NCI-H2196 treated with DMSO at 0.1 percent for 48 hours (cell line): ENCODE measurements around the gene PLBD2.

Source experiments
- DNase-seq: peaks from one replicate; lab custom pipeline; 2025; ENCODE audit not compliant: unreplicated experiment; lab: John Stamatoyannopoulos, UW

The PLBD2 gene

GRCh38 chr12:113369391-113369985 is 11.1 kb downstream of the PLBD2 start:
- DNase-seq: no peak

GRCh38 chr12:113370923-113371682 is 12.7 kb downstream of the PLBD2 start:
- DNase-seq: no peak

- DNase-seq: no peak
Measured at GRCh38 chr12:113371808-113372207, 13.4 kb downstream of the PLBD2 start.

- no peak for DNase-seq
Measured at GRCh38 chr12:113372371-113372770, 14.0 kb downstream of the PLBD2 start.

DNA sequence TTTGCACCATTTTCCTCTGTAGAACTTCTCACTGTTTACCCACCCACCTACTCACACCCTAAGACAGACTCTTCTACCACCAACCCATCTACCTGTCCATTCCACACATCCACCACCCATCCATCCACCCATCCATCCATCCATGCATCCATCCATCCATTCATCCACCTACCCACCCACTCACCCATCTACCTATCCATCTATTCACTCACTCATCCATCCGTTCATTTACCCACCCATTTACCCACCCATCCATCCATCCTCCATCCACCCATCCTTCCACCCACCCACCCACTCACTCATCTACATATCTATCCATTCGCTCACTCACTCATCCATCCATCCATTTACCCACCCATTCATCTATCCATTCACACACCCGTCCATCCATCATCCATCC is 15.1 kb downstream of the PLBD2 start:
- no peak for DNase-seq

DNA sequence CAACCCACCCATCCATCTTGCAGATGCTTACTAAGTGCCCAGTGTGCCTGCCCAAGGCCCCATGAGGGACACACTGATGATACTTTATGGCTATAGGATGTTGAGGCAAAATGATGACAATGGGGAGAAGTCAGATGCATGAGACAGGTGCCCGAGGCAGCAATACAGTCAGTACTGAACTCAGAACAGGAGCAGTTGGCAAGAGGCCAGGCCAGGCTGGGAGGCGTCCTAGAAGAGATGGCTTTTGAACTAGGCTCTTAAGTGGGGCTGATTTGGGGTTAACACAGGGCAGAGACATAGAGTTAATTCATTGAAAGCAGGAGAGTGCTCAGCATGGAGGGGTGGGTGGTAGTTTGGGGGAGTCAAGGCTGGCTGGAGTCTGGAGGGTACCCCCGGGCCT is 15.6 kb downstream of the PLBD2 start:
- DNase-seq: no peak

GRCh38 chr12:113374823-113375428 is 16.5 kb downstream of the PLBD2 start:
- no peak for DNase-seq

DNA sequence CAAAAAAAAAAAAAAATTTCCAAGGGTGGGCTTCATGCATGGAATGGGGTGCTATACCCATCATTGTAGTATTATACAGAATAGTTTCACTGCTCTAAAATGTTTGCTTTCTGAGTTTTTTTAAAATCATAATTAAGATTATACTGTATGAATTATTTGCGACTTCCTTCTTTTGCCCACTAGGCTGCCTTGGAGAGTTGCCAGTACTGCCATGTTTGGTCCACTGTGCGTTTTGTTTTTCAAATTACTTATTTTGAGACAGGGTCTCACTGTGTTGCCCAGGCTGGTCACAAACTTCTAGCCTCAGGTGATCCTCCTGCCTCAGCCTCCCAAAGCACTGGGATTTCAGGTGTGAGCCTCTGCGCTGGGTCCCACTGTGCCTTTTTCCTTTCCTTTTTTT is 19.9 kb downstream of the PLBD2 start:
- no peak for DNase-seq

- no peak for DNase-seq
Measured at GRCh38 chr12:113381220-113381619, 22.8 kb downstream of the PLBD2 start.

- DNase-seq: no peak
Measured at GRCh38 chr12:113382206-113382605, 23.8 kb downstream of the PLBD2 start.

- no peak for DNase-seq
Measured at GRCh38 chr12:113384778-113385177, 26.4 kb downstream of the PLBD2 start.

DNA sequence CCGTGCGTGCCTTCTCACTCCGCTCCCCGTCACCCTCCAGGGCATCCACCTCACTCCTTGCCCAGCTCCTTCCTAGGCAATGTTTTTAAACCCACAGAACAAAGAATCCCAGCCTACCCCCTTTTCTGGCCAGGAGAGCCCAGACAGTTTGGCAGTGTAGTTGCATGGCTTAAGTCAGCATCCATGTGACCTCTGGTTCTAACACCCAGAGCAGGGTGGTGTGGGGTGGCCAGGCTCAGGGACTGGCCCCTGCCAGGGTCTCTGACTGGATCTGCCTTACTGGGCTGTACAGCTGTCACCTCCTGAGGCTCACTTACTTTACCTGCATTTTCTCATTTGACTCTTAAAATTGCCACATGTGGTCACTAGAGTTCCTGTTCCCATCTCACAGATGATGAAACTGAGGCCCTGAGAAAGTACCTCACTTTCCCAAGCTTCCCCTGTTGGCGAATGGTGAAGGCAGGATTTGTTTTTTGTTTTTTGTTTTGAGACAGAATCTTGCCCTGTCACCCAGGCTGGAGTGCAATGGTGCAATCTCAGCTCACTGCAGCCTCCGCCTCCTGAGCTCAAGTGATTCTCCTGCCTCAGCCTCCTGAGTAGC is 27.0 kb downstream of the PLBD2 start:
- DNase-seq: no peak

- DNase-seq: no peak
Measured at GRCh38 chr12:113386866-113387566, 28.6 kb downstream of the PLBD2 start.

GRCh38 chr12:113387631-113388030 is 29.2 kb downstream of the PLBD2 start:
- DNase-seq: no peak

- no peak for DNase-seq
Measured at GRCh38 chr12:113388351-113388750, 30.0 kb downstream of the PLBD2 start.

DNA sequence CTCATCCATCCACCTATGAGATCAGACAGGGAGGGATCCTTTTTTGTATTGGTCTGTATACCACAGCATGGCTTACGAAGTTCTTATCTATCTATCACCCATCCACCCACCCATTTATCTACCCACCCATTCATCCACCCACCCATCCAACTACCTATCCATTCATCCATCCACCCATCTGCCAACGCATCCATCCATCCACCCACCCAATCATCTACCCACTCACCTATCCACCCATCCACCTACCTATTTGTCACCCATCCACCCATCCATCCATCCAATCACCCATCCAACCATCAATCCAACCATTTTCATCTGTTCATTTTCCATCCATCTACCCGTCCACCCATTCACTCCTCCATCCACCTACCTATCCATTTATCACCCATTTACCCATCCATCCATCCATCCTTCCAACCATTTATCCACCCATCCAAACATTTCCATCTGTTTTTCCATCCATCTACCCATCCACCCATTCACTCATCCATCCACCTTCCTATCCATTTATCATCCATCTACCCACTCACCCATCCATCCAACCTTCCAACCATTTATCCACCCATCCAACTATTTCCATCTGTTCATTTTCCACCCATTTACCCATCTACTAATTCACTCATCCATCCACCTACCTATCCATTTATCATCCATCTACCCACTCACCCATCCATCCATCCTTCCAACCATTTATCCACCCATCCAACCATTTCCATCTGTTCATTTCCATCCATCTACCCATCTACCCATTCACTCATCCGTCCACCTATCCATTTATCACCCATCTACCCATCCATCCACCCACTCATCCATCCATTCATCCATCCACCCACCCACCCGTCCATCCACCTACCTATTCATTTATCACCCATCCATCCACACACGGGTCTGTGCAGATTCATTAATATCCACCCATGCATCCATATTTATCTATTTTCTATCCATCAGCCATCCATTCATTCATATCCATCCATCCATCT is 32.0 kb downstream of the PLBD2 start:
- DNase-seq: no peak

DNA sequence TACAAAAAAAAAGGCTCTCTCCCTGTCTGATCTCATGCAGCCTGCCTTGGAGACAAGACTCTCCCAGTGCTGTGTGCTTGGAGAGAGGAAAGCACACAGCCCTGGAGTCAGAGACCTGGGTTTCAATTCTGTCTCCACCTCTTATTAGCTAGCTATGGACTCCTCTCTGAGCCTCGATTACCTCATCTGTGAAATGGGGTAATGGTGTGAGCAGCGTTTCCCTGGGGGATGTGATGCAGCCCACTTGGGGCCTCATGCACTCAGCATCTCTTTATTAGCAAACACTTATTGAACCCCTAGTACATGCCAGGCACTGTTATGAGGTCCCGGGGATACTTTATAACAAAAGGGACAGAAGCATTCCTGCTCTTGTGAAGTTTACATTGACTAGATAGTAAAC is 32.8 kb downstream of the PLBD2 start:
- DNase-seq: no peak

DNA sequence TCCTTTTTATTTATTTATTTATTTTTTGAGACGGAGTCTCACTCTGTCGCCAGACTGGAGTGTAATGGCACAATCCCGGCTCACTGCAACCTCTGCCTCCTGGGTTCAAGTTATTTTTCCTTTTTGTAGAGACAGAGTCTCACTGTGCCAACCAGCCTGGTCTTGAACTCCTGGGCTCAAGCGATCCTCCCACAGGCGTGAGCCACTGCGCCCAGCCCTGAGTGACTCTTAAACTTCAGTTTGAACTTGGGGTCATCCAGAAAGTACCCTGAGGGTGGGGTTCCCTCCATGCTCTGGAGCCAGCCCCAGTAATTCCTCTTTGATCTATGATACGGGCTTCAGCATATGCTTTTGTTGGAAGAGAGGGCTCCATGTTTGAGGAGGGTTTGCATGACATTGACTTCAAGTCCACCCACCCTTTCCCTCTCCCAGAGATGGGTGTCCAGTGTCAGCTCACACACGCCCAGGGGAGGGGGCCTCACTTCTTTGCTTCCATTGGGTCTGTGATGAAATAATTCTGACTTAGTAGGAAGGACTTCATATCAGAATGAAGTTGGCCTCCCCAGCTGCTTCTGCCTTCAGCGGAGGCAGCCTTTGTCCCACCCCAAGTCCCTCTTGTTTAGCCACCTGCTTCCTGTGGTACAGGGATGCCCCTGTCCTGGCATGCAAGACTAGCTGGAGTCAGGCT is 33.4 kb downstream of the PLBD2 start:
- DNase-seq: no peak

DNA sequence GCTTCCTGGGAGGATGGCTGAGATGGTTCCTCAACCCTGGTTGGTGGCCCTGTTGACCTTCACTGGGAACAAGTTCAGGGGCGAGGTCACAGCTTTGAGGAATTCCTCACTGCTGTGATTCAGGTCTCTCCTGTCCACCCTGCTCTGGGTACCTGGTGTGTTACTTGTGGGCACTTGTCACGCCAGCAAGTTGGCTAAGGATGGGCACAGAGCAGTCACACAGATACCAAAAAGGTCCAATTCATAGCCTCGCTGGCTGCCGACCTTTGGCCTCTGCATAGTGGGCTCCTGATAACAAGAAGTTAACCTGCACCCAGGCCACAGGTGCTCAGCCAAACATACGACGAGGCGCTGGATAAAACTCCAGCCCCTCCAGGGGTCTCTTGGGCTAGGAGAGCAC is 34.1 kb downstream of the PLBD2 start:
- DNase-seq: no peak
